Epithelial cell of esophagus (primary cell): ENCODE results near the gene MRPS30.

Experiments
- DNase-seq: peaks from one replicate; pipeline ENCODE4 v3.0.0; 2010; ENCODE audit warnings: low read depth
- H3K4me3 ChIP-seq: 2 replicates; pipeline ENCODE4 v1.5.1; 2011; ENCODE audit warnings: mild to moderate bottlenecking, low read length, control low read depth
- TF ChIP-seq, protein P1 (sequence below): IDR thresholded peaks from 2 replicates; pipeline ENCODE4 v1.5.1; 2011; ENCODE audit warnings: low read depth, mild to moderate bottlenecking, low read length, control low read depth, inconsistent platforms; ENCODE audit not compliant: insufficient read depth; ENCODE audit errors: missing control alignments

Gene MRPS30

DNA sequence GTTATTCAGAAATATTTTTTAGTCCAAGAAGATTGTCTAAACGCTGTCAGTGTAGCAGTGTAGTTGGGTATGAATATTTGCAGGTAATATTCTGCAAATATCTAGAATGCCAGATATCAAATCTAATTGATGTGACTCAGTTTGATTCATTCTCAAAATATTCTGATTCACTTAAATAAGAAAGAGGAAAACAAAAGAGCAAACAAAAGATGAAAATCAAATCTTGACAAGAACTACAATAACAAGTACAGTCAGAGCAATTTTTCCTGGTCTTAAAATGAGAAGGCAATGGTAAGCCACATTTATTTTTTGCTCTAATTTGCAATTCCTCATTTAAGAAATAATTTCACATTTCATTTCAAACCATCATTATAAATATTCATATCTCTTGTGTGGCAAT is 36.0 kb downstream of the MRPS30 start:
- TF ChIP-seq, protein P1, sequence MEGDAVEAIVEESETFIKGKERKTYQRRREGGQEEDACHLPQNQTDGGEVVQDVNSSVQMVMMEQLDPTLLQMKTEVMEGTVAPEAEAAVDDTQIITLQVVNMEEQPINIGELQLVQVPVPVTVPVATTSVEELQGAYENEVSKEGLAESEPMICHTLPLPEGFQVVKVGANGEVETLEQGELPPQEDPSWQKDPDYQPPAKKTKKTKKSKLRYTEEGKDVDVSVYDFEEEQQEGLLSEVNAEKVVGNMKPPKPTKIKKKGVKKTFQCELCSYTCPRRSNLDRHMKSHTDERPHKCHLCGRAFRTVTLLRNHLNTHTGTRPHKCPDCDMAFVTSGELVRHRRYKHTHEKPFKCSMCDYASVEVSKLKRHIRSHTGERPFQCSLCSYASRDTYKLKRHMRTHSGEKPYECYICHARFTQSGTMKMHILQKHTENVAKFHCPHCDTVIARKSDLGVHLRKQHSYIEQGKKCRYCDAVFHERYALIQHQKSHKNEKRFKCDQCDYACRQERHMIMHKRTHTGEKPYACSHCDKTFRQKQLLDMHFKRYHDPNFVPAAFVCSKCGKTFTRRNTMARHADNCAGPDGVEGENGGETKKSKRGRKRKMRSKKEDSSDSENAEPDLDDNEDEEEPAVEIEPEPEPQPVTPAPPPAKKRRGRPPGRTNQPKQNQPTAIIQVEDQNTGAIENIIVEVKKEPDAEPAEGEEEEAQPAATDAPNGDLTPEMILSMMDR: no peak
- peak; percentile 33 for DNase-seq

DNA sequence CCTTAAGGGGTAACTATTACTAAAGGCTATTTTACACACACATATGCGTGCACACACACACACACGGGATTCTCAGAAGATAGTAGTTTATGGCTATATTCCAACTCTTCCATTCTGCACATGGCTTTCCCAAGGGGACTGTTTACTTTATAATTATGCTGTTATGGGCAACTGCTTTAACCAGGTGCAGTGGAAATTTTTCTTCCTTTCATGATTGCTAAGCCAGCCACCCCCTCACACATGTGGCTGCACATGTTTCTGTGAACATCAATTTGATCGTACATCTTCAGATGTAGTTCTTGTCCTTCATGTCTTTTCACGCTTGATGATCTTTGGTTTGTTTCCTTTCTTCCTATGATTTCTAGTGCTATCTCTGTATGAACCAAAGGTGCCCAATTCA is 37.0 kb downstream of the MRPS30 start:
- DNase-seq: no peak
- TF ChIP-seq, protein P1: no peak
- H3K4me3 ChIP-seq: no peak overlapping the region

More for the DNA sequence above, 36.0 kb downstream of the MRPS30 start:
- H3K4me3 ChIP-seq: no peak overlapping the region

DNA sequence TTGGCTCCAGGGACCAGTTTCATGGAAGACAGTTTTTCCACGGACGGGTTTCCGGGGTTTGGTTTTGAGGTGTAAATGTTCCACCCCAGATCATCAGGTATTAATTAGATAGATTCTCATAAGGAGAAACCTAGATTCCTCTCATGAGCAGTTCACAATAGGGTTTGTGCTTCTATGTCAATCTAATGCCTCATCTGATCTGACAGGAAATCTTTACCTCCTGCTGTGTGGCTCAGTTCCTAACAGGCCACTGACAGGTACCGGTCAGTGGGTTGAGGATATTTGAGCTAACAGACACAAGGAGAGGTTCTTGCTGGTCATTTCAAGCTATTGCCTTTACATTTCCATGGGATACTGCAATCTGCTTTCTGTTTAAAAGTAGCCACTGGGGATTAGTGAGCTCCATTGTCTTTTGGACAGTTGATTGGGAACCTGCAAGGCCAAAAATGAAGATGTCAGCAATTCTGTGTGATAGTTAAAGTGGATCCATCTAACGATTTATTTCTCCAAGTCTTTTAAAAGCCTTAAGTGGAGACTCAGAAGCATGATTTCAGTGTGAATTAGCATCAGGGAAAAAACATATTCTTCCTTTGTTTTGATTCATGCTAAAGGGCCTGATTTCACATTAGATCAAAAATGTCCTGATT is 38.6 kb downstream of the MRPS30 start:
- no peak for DNase-seq
- TF ChIP-seq, protein P1: no peak
- H3K4me3 ChIP-seq: no peak overlapping the region

DNA sequence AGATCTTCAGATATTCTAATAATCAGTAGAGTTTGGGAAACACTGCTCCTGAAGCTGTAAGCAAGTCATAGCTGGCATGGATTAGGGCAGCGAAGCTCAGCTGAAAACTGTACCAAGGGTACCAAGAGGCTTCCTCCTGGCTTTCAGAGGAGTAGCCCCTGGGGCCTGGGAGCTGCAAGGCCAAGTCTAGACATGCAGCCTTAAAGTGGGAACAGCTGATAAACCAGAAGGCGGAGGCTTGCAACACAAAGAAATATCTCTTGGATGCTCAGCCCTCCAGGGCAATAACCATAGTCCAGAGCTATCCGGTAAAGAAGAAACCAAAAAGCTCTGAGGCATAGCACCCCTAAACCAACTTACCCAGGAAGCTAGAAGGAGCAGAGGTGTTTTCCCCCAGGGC is 51.5 kb downstream of the MRPS30 start:
- H3K4me3 ChIP-seq: no peak overlapping the region
- DNase-seq: peak; percentile 62
- TF ChIP-seq, protein P1: no peak

DNA sequence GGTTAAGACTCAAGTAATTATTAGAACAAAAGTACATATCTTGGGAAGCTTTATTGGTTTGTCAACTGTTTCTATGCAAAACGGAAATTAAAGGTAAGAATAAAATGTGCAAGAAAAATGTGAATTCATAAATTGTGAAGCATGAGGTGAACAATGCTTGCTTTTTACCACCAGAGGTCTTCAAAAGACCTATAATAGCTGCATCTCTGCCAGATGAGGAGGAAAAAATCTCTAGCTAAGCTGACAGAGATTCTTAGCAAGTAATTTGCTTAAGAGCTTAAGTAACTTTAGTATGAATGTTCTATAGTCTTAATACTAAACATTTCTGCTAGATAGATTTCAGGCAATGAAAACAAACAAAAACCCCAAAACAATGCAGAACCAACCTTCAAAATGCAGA is 54.1 kb downstream of the MRPS30 start:
- DNase-seq: peak; percentile 27
- TF ChIP-seq, protein P1: peak; percentile 38
- no peak overlapping the region for H3K4me3 ChIP-seq
